Smooth muscle cell (in vitro differentiated cells): ENCODE measurements around the gene HOMER3. TPM values are rescaled to one million over a fixed set of nuclear protein-coding genes. Genes with fewer than 3 reads are reported as not detected.

Experiments
- DNase-seq: peaks from one replicate; lab custom pipeline; 2025; ENCODE audit not compliant: unreplicated experiment; lab: John Stamatoyannopoulos, UW
- H2AFZ ChIP-seq: fragments of 200-600 bp; sonication (generic); 2 replicates; pipeline ENCODE4 v1.6.0; 2016; ENCODE audit warnings: antibody characterized with exemption, low read depth, mild to moderate bottlenecking
- H3F3A ChIP-seq: fragments of 200-600 bp; sonication (generic); 2 replicates; pipeline ENCODE4 v1.6.0; 2017; ENCODE audit warnings: antibody characterized with exemption, low read depth
- H3K27ac ChIP-seq: fragments of 200-600 bp; sonication (generic); 2 replicates; pipeline ENCODE4 v1.5.1; 2016; ENCODE audit warnings: low read depth, mild to moderate bottlenecking
- H3K27me3 ChIP-seq: fragments of 200-600 bp; sonication (generic); 2 replicates; pipeline ENCODE4 v1.6.1; 2016; ENCODE audit warnings: low read depth, mild to moderate bottlenecking
- H3K36me3 ChIP-seq: fragments of 200-600 bp; sonication (generic); 2 replicates; pipeline ENCODE4 v1.5.1; 2016; ENCODE audit warnings: low read depth
- H3K4me1 ChIP-seq: fragments of 200-600 bp; sonication (generic); 2 replicates; pipeline ENCODE4 v1.5.1; 2016; ENCODE audit warnings: low read depth
- H3K4me2 ChIP-seq: fragments of 200-600 bp; sonication (generic); 2 replicates; pipeline ENCODE4 v1.6.0; 2016; ENCODE audit warnings: mild to moderate bottlenecking
- H3K4me3 ChIP-seq: fragments of 200-600 bp; sonication (generic); 2 replicates; pipeline ENCODE4 v1.5.1; 2016; ENCODE audit warnings: mild to moderate bottlenecking
- H3K79me2 ChIP-seq: fragments of 200-600 bp; sonication (generic); 2 replicates; pipeline ENCODE4 v1.6.0; 2016; ENCODE audit warnings: low read depth, mild to moderate bottlenecking
- H3K9ac ChIP-seq: fragments of 200-600 bp; sonication (generic); 2 replicates; pipeline ENCODE4 v1.6.0; 2016; ENCODE audit warnings: low read depth
- H3K9me3 ChIP-seq: fragments of 200-600 bp; sonication (generic); replicated peaks from 2 replicates; pipeline ENCODE4 v1.5.1; 2016; ENCODE audit warnings: low read depth
- H4K20me1 ChIP-seq: fragments of 200-600 bp; sonication (generic); 2 replicates; pipeline ENCODE4 v1.6.0; 2016; ENCODE audit warnings: low read depth
- WGBS: methylation state at CpG from one replicate; pipeline ENCODE4 v1.1.7; 2016; ENCODE audit warnings: low lambda C conversion rate; 5-methylcytosine and 5-hydroxymethylcytosine counted together
- polyA plus RNA-seq: library from polyadenylated mRNA; unstranded; fragments of >200 nt; fragmentation: Nextera tagmentation; extraction: Ambion mirVana; gene quantifications from 2 replicates; pipeline ENCODE4 v1.2.1, GENCODE V29; 2016
- total RNA-seq: library from RNA; depleted of rRNA; stranded (reverse); fragments of >200 nt; gene quantifications from 2 replicates; pipeline ENCODE4 v1.2.3, GENCODE V29; 2014
- TF ChIP-seq, protein P1 (sequence below): fragments of 200-600 bp; sonication (generic); IDR thresholded peaks from 2 replicates; pipeline ENCODE4 v1.5.1; 2017; ENCODE audit warnings: borderline replicate concordance, mild to moderate bottlenecking, antibody characterized with exemption; ENCODE audit not compliant: insufficient read depth, poor library complexity, severe bottlenecking

Gene HOMER3
- total and polyA plus RNA-seq, 2 experiments from 2014 or later, result 37.4 to 88.1 TPM

DNA sequence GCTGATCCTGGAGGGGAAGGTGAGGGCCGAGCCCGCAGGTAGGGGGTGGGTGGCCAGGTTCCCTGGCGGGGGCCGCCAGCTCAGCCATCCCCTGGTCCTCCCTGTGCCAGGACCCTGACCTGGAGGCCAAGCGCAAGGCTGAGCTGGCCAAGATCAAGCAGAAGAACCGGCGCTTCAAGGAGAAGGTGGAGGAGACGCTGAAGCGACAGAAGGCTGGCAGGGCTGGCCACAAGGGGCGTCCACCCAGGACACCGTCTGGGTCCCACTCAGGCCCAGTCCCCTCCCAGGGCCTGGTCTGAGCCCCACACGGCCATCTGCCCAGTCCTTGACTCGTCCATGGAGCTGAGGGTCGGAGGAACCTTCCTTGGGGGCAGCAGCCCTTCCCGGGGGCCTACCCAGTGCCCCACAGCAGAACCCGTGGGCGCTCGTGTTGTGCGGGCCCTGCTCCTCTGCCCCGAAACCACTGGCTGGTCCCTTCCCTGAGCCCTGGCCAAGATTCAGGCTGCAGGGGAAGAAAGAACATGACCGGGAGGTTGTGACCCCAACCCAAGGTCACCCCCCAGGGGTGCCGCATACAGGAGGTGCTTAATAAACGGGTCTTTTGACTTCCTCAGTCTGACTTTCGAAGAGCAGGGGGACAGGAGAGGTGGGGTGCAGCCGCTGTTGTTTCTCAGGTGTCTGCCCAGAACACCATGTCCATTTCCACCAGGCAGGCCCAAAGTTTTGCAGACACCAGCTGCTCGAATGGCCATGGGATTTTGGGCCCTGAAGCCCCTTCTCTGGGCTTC, 12.8 kb downstream of the HOMER3 start:
- no peaks in the 10 kb centered on the region for H3K27me3 ChIP-seq
- H3K4me3 ChIP-seq, result no peak overlapping the region
- H3F3A ChIP-seq, result no peaks in the 10 kb centered on the region
- no peaks in the 10 kb centered on the region for H3K4me1 ChIP-seq
- no peak overlapping the region for H3K4me2 ChIP-seq
- DNase-seq, result no peak
- H3K9me3 ChIP-seq, result no peaks in the 10 kb centered on the region
- no peak overlapping the region for H3K27ac ChIP-seq
- no peak overlapping the region for H3K9ac ChIP-seq
- TF ChIP-seq, protein P1, sequence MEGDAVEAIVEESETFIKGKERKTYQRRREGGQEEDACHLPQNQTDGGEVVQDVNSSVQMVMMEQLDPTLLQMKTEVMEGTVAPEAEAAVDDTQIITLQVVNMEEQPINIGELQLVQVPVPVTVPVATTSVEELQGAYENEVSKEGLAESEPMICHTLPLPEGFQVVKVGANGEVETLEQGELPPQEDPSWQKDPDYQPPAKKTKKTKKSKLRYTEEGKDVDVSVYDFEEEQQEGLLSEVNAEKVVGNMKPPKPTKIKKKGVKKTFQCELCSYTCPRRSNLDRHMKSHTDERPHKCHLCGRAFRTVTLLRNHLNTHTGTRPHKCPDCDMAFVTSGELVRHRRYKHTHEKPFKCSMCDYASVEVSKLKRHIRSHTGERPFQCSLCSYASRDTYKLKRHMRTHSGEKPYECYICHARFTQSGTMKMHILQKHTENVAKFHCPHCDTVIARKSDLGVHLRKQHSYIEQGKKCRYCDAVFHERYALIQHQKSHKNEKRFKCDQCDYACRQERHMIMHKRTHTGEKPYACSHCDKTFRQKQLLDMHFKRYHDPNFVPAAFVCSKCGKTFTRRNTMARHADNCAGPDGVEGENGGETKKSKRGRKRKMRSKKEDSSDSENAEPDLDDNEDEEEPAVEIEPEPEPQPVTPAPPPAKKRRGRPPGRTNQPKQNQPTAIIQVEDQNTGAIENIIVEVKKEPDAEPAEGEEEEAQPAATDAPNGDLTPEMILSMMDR, result no peak
- H4K20me1 ChIP-seq, result peaks cover 24% of the 10 kb centered on the region
- H3K36me3 ChIP-seq, result no peaks in the 10 kb centered on the region
- WGBS, result 97% methylated on average over 25 of the region's 26 CpGs
- H2AFZ ChIP-seq, result no peak overlapping the region
- H3K79me2 ChIP-seq, result no peaks in the 10 kb centered on the region

DNA sequence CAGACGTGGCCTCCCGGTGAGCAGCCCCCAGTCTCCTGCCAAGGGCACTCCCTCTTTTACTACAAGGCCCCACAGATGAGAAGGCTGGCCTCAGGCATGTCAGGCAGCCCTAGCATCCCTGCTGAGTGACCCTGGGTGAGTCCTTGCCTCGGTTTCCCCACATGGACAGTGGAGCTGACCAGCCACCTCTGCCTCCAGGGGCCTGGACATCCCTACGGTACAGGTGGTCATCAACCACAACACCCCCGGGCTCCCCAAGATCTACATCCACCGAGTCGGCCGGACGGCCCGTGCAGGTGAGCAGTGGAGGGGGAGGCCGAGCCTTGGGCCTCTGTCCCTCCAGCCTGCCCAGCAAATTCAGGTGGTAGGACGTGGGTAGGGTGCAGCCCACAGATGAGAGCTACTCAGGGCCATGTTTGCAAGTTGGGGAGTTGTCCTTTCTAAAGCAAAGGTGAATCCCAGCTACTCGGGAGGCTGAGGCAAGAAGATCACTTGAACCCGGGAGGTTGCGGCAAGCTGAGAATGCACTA, 16.3 kb downstream of the HOMER3 start:
- Histone ChIP-seq H3K9me3 (no peaks in the 10 kb centered on the region), H3F3A (no peaks in the 10 kb centered on the region), H2AFZ (no peak overlapping the region), H3K27ac (no peak overlapping the region), H3K27me3 (no peaks in the 10 kb centered on the region), H3K4me2 (no peak overlapping the region), H3K79me2 (peaks cover 14% of the 10 kb centered on the region), H4K20me1 (peaks cover 9% of the 10 kb centered on the region), H3K4me1 (peaks cover 7% of the 10 kb centered on the region), H3K9ac (no peak overlapping the region), H3K36me3 (no peaks in the 10 kb centered on the region), H3K4me3 (no peak overlapping the region)
- DNase-seq, result no peak
- TF ChIP-seq, protein P1, result no peak
- WGBS, result 97% methylated on average over 15 of the region's 15 CpGs

DNA sequence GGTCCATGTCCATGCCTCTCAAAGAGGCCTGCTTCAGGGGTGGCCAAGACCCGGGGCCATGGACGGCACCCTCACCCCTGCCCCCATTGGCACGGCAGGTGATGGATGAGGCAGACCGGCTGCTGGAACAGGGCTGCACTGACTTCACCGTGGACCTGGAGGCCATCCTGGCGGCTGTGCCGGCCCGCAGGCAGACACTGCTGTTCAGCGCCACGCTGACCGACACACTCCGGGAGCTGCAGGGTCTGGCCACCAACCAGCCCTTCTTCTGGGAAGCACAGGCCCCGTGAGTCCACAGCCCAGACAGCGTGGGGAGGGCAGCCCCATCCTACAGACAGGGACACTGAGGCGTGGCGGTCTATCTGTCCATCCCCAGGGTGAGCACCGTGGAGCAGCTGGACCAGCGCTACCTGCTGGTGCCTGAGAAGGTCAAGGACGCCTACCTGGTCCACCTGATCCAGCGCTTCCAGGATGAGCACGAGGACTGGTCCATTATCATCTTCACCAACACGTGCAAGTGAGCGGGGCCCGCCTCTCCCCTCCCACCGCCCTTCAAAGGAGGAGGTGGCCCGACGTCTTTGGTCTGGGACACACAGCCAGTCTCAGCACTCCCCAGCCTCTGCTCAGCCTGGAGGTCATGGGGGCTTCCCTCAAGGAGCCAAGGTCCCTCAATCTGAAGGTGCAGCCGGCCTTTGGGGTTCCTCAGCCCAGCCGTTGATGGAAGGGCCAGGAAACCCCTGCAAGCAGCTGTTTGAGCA, 18.6 kb downstream of the HOMER3 start:
- Histone ChIP-seq H3K9me3 (no peaks in the 10 kb centered on the region), H3F3A (no peaks in the 10 kb centered on the region), H4K20me1 (no peaks in the 10 kb centered on the region), H3K27ac (no peak overlapping the region), H3K79me2 (peaks cover 32% of the 10 kb centered on the region), H3K4me3 (no peak overlapping the region), H3K9ac (no peak overlapping the region), H2AFZ (no peak overlapping the region), H3K27me3 (no peaks in the 10 kb centered on the region), H3K36me3 (no peaks in the 10 kb centered on the region), H3K4me2 (no peak overlapping the region), H3K4me1 (peaks cover 7% of the 10 kb centered on the region)
- TF ChIP-seq, protein P1, result no peak
- no peak for DNase-seq
- 96% methylated on average over 25 of the region's 29 CpGs for WGBS
